K562 (cell line): ENCODE results near the gene STARD8. TPM values are rescaled to one million over a fixed set of nuclear protein-coding genes. Genes with fewer than 3 reads are reported as not detected.

ENCODE experiments used
- ATAC-seq: fragments of 200-7000 bp; cut with Tn5 transposase; 3 replicates; pipeline ENCODE4 v1.9.1; 2020; ENCODE audit warnings: moderate library complexity
- BruUV-seq: library from RNA; stranded (reverse); fragments of 400-500 nt; replicated peaks from 2 replicates; lab custom pipeline; 2021; lab: Mats Ljungman, UMichigan
- CTCF ChIA-PET: fragments of 300-600 bp; formaldehyde crosslinking; extraction: SDS; loops from one replicate; lab custom pipeline; 2021; ENCODE audit warnings: low intra/inter-chr PET ratio; lab: Yijun Ruan, JAX
- POLR2A ChIA-PET: fragments of 300-600, 350-650 bp; sonication (Branson Sonifier 250); formaldehyde crosslinking; extraction: SDS; loops from one replicate; lab custom pipeline; 2021; ENCODE audit warnings: antibody characterized with exemption, inconsistent platforms; lab: Yijun Ruan, JAX
- DNase-seq, 4 experiments: peaks; one replicate each; pipeline versions ENCODE4 v3.0.0 to v3.0.0-alpha.2; 2011 to 2018; ENCODE audit warnings: low spot score in 3 of 4, mixed read lengths in 3 of 4; ENCODE audit errors: extremely low read depth in 1 of 4
- FAIRE-seq: peaks from 2 replicates; lab custom pipeline; 2011; peaks lifted over from hg19 to GRCh38; lab: Jason Lieb, UNC
- H2AFZ ChIP-seq: 2 replicates; pipeline ENCODE4 v1.6.0; 2011; ENCODE audit warnings: low read depth, low read length, control low read depth, inconsistent platforms
- H3K27ac ChIP-seq: fragments of 200-600 bp; 3 replicates; pipeline ENCODE4 v1.8.0; 2011; ENCODE audit warnings: low read depth, mild to moderate bottlenecking, control low read depth, inconsistent platforms, low read length, moderate library complexity, mixed read lengths; ENCODE audit errors: extremely low read depth
- H3K27me3 ChIP-seq, 2 experiments: fragments of 300-600 bp in 1 of 2; 2 replicates in 1 of 2; 3 replicates in 1 of 2; pipeline versions ENCODE4 v1.6.0 to v1.8.0; 2011; ENCODE audit warnings: inconsistent platforms in 2 of 2, low read length in 2 of 2, mild to moderate bottlenecking in 1 of 2, mixed read lengths in 1 of 2, moderate library complexity in 1 of 2; ENCODE audit not compliant: control insufficient read depth in 2 of 2, insufficient read depth in 2 of 2
- H3K36me3 ChIP-seq: fragments of 300-600 bp; 3 replicates; pipeline ENCODE4 v1.8.0; 2011; ENCODE audit warnings: mild to moderate bottlenecking, low read length, inconsistent platforms; ENCODE audit not compliant: control insufficient read depth, insufficient read depth
- H3K4me1 ChIP-seq, 2 experiments: fragments of 200-600 bp in 1 of 2; replicated peaks in 1 of 2; 2 replicates in 1 of 2; 3 replicates in 1 of 2; pipeline versions ENCODE4 v1.5.1 to v1.8.0; 2011; ENCODE audit warnings: inconsistent platforms in 2 of 2, low read length in 2 of 2, mild to moderate bottlenecking in 1 of 2, mixed read lengths in 1 of 2, moderate library complexity in 1 of 2; ENCODE audit not compliant: control insufficient read depth in 2 of 2, insufficient read depth in 2 of 2
- H3K4me2 ChIP-seq: 2 replicates; pipeline ENCODE4 v1.6.1; 2011; ENCODE audit warnings: low read length, control low read depth, inconsistent platforms, mixed read lengths; ENCODE audit not compliant: insufficient read depth
- H3K4me3 ChIP-seq: fragments of 200-600 bp; sonication (generic), shearing (Covaris generic); 2 replicates; pipeline ENCODE4 v1.5.1; 2016; ENCODE audit warnings: control low read depth, inconsistent platforms
- H3K79me2 ChIP-seq: fragments of 200-600 bp; 3 replicates; pipeline ENCODE4 v1.8.0; 2011; ENCODE audit warnings: low read length, inconsistent platforms; ENCODE audit not compliant: control insufficient read depth, insufficient read depth
- H3K9ac ChIP-seq, 2 experiments: 2 replicates each; pipeline versions ENCODE4 v1.6.0 to v1.6.1; 2011; ENCODE audit warnings: low read depth in 2 of 2, low read length in 2 of 2, control low read depth in 1 of 2, inconsistent platforms in 1 of 2, mild to moderate bottlenecking in 1 of 2, mixed read lengths in 1 of 2; ENCODE audit not compliant: insufficient read depth in 1 of 2
- H3K9me1 ChIP-seq: one replicate; pipeline ENCODE4 v1.6.0; 2011; ENCODE audit warnings: inconsistent platforms, mild to moderate bottlenecking, low read length, moderate library complexity; ENCODE audit not compliant: control insufficient read depth, insufficient read depth
- H3K9me3 ChIP-seq: replicated peaks from 2 replicates; pipeline ENCODE4 v1.5.1; 2011; ENCODE audit warnings: low read depth, low read length, inconsistent platforms; ENCODE audit not compliant: control insufficient read depth, insufficient read depth
- H4K20me1 ChIP-seq: replicated peaks from 2 replicates; pipeline ENCODE4 v1.6.1; 2011; ENCODE audit warnings: low read length, inconsistent platforms, mixed read lengths; ENCODE audit not compliant: control insufficient read depth, insufficient read depth
- DPF2 ChIP-seq: fragments of 450-650 bp; IDR thresholded peaks from 2 replicates; pipeline ENCODE4 v1.6.1; 2016
- ETV5 ChIP-seq: sonication (generic); formaldehyde crosslinking; IDR thresholded peaks from 2 replicates; pipeline ENCODE4 v1.4.0; 2020; ENCODE audit warnings: low read depth, mild to moderate bottlenecking, missing genetic modification reagents
- HNRNPUL1 ChIP-seq: fragments of 200-400 bp; formaldehyde crosslinking; IDR thresholded peaks from 2 replicates; pipeline ENCODE4 v1.6.1; 2017; ENCODE audit warnings: low read length
- KLF16 ChIP-seq: IDR thresholded peaks from 2 replicates; pipeline ENCODE4 v1.6.1; 2016; ENCODE audit warnings: antibody characterized with exemption
- MEIS2 ChIP-seq: fragments of 450-650 bp; IDR thresholded peaks from 2 replicates; pipeline ENCODE4 v1.6.1; 2014; ENCODE audit warnings: mild to moderate bottlenecking; ENCODE audit not compliant: partially characterized antibody
- MNT ChIP-seq, 2 experiments: fragments of 450-650 bp; conservative IDR thresholded peaks; 2 replicates each; pipeline ENCODE4 v1.6.1; 2017; ENCODE audit warnings: mild to moderate bottlenecking in 2 of 2, moderate library complexity in 2 of 2
- SMAD4 ChIP-seq: fragments of 250-450 bp; sonication (Bioruptor Pico); conservative IDR thresholded peaks from 2 replicates; pipeline ENCODE4 v1.8.0; 2021; ENCODE audit warnings: inconsistent platforms, mild to moderate bottlenecking, moderate library complexity
- SPI1 ChIP-seq: IDR thresholded peaks from 2 replicates; pipeline ENCODE4 v1.6.1; 2011; ENCODE audit warnings: low read depth, low read length, control low read depth, borderline replicate concordance
- TEAD4 ChIP-seq, 2 experiments: sonication (generic) in 1 of 2; formaldehyde crosslinking in 1 of 2; IDR thresholded peaks; 2 replicates each; pipeline versions ENCODE4 v1.6.1 to v1.8.0; 2012 to 2022; ENCODE audit warnings: borderline replicate concordance in 1 of 2, inconsistent platforms in 1 of 2, low read length in 1 of 2, mild to moderate bottlenecking in 1 of 2, missing genetic modification reagents in 1 of 2
- WGBS: fragments of 100-300 bp; shearing (Covaris generic); methylation state at CpG from one replicate; pipeline ENCODE4 v1.1.6; 2016; ENCODE audit warnings: low coverage, mixed read lengths; ENCODE audit not compliant: insufficient coverage; ENCODE audit errors: missing lambda C conversion rate; 5-methylcytosine and 5-hydroxymethylcytosine counted together
- in situ Hi-C: fragments of 300-500 bp; cut with MboI; formaldehyde crosslinking; loops from 4 replicates; pipeline ENCODE4 v1.15.0; 2018; ENCODE audit warnings: inconsistent platforms, mixed read lengths
- intact Hi-C: fragments of 100-400 bp; cut with micrococcal nuclease; formaldehyde crosslinking; loops from 2 replicates; pipeline ENCODE4 v1.14.2; 2022
- polyA plus RNA-seq, 8 experiments: library from polyadenylated mRNA; depleted of rRNA in 4 of 8; stranded (reverse) in 5 of 8; unstranded in 3 of 8; fragments of >200 nt; fragmentation: Nextera tagmentation in 2 of 8; fragmentation: Illumina TruSeq in 1 of 8; extraction: Ambion mirVana in 2 of 8; extraction: Trizol in 1 of 8; gene quantifications; 2 replicates each; pipeline versions ENCODE4 v1.2.1 to v1.2.3, GENCODE V29; 2011 to 2014; ENCODE audit warnings: inconsistent platforms in 1 of 8, missing spikeins in 1 of 8
- total RNA-seq, 7 experiments: library from RNA; depleted of rRNA in 6 of 7; stranded (reverse); fragments of >200 nt in 6 of 7; fragmentation: Illumina TruSeq in 2 of 7; extraction: Trizol in 2 of 7; gene quantifications; 2 replicates each; pipeline versions ENCODE4 v1.2.1 to v1.2.3, GENCODE V29; 2011 to 2021; ENCODE audit warnings: low replicate concordance in 1 of 7
- TF ChIP-seq, protein P1 (sequence below): fragments of 200-800 bp; sonication (Bioruptor generic); IDR thresholded peaks from 2 replicates; pipeline ENCODE4 v1.6.1; 2016; ENCODE audit warnings: missing genetic modification characterization, missing compliant biosample characterization

The STARD8 gene
- total and polyA plus RNA-seq, 9 of the 15 experiments (the other 6 are each of a cell fraction or from before 2014, with no cell fraction given), result 1.6 to 35.0 (median 15.9) TPM

GRCh38 chrX:68697465-68698125 lies 50.1 kb downstream of the STARD8 start:
- Histone ChIP-seq H3K9ac (peak overlapping the region; percentile 31 to 40; a peak in 3 of 4 replicates), H3K4me1 (peaks cover 20 to 28% of the 10 kb centered on the region in 2 experiments; a peak in 4 of 5 replicates)
- TF ChIP-seq SMAD4 (0 out of 2 replicates have a peak, but pooled peaks have one; percentile 36), HNRNPUL1 (no peak), KLF16 (peak; percentile 27; the same call in 1 of the 2 replicates), TEAD4 (IDR thresholded peaks at IDR 0.05; ENCODE audit: low read length) (peak; percentile 62; the same call in 1 of the 2 replicates), TEAD4 (CRISPR knock-in tag; IDR thresholded peaks at IDR 0.05; ENCODE audit: borderline replicate concordance) (no peak), MNT (conservative IDR thresholded peaks at IDR 0.05) (0 out of 4 replicates have a peak, but pooled peaks of 1 of the 2 experiments have one; percentile 37), SPI1 (peak; percentile 41; the same call in 1 of the 2 replicates), ETV5 (CRISPR knock-in tag) (0 out of 2 replicates have a peak, but pooled peaks have one; percentile 35), DPF2 (peak; percentile 42; the same call in 1 of the 2 replicates), MEIS2 (peak; percentile 20)
- TF ChIP-seq, protein P1, sequence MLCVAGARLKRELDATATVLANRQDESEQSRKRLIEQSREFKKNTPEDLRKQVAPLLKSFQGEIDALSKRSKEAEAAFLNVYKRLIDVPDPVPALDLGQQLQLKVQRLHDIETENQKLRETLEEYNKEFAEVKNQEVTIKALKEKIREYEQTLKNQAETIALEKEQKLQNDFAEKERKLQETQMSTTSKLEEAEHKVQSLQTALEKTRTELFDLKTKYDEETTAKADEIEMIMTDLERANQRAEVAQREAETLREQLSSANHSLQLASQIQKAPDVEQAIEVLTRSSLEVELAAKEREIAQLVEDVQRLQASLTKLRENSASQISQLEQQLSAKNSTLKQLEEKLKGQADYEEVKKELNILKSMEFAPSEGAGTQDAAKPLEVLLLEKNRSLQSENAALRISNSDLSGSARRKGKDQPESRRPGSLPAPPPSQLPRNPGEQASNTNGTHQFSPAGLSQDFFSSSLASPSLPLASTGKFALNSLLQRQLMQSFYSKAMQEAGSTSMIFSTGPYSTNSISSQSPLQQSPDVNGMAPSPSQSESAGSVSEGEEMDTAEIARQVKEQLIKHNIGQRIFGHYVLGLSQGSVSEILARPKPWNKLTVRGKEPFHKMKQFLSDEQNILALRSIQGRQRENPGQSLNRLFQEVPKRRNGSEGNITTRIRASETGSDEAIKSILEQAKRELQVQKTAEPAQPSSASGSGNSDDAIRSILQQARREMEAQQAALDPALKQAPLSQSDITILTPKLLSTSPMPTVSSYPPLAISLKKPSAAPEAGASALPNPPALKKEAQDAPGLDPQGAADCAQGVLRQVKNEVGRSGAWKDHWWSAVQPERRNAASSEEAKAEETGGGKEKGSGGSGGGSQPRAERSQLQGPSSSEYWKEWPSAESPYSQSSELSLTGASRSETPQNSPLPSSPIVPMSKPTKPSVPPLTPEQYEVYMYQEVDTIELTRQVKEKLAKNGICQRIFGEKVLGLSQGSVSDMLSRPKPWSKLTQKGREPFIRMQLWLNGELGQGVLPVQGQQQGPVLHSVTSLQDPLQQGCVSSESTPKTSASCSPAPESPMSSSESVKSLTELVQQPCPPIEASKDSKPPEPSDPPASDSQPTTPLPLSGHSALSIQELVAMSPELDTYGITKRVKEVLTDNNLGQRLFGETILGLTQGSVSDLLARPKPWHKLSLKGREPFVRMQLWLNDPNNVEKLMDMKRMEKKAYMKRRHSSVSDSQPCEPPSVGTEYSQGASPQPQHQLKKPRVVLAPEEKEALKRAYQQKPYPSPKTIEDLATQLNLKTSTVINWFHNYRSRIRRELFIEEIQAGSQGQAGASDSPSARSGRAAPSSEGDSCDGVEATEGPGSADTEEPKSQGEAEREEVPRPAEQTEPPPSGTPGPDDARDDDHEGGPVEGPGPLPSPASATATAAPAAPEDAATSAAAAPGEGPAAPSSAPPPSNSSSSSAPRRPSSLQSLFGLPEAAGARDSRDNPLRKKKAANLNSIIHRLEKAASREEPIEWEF, result no peak

More at GRCh38 chrX:68697465-68698125, 50.1 kb downstream of the STARD8 start:
- in situ Hi-C loops, result no loop called here
- ATAC-seq (peak; percentile 46), FAIRE-seq (peak; percentile 79), DNase-seq (peak in 3 of 4 experiments; percentile 24 to 74 (median 63))
- intact Hi-C loops, result loop anchor here (10.0 kb wide), 2 partner anchors 183 to 513 kb away; no protein-coding TSS in a partner anchor
- peak overlapping the region; percentile 23; the same call in 1 of the 2 replicates for H3K4me3 ChIP-seq
- peaks cover 98% of the 10 kb centered on the region for H3K79me2 ChIP-seq
- WGBS, result 2% methylated on average over 5 of the region's 6 CpGs
- peaks cover 0 to 8% of the 10 kb centered on the region in 2 experiments; a peak in 1 of 5 replicates for H3K27me3 ChIP-seq
- no peaks in the 10 kb centered on the region for H3K9me3 ChIP-seq
- H3K27ac ChIP-seq, result peak overlapping the region; percentile 70
- H3K9me1 ChIP-seq, result no peaks in the 10 kb centered on the region
- H2AFZ ChIP-seq, result no peak overlapping the region
- CTCF ChIA-PET, result no interaction called here
- H4K20me1 ChIP-seq, result peaks cover 6% of the 10 kb centered on the region
- POLR2A ChIA-PET, result interaction anchor here (0.7 to 0.9 kb wide), 2 partner anchors 11 to 110 kb away, joined by 3 to 4 read pairs; no protein-coding TSS in a partner anchor
- no TSS peak for BruUV-seq
- H3K36me3 ChIP-seq, result peaks cover 20% of the 10 kb centered on the region; the same call in 2 of the 3 replicates
- peak overlapping the region; percentile 62 for H3K4me2 ChIP-seq
